ENCODE results near the gene DDX56. TPM values are rescaled to one million over a fixed set of nuclear protein-coding genes. Genes with fewer than 3 reads are reported as not detected.

Gene DDX56
- polyA plus RNA-seq, 3 donors = 32.2 to 69.3 (median 33.9) TPM

- peak overlapping the region in 6 of 7 donors; percentile 23 to 99 (median 62) for H3K27ac Mint-ChIP-seq
- peak overlapping the region in 1 of 3 experiments; percentile 88 for H3K4me3 ChIP-seq (replicated peaks in 1 of 3; ENCODE audit: low read depth in 2 of 3, low read length in 3 of 3)
- H2AFZ ChIP-seq (ENCODE audit: insufficient read depth, low read depth, low read length, poor library complexity, severe bottlenecking) = no peak overlapping the region
- peaks cover 2% of the 10 kb centered on the region for H4K20me1 ChIP-seq (ENCODE audit: insufficient read depth, low read length)
- peaks cover 28% of the 10 kb centered on the region for H3K4me1 Mint-ChIP-seq
- no peak overlapping the region for H3K4me3 Mint-ChIP-seq
- no peaks in the 10 kb centered on the region for H3K27me3 Mint-ChIP-seq (ENCODE audit: low read depth in 3 of 3)
- no peaks in the 10 kb centered on the region for H3K27me3 ChIP-seq (ENCODE audit: control insufficient read depth in 2 of 2, insufficient read depth in 2 of 2, low read length in 2 of 2)
- H3K9me3 ChIP-seq (replicated peaks in 1 of 2; ENCODE audit: control insufficient read depth in 1 of 2, insufficient read depth in 1 of 2, low read length in 2 of 2) = no peaks in the 10 kb centered on the region
- intact Hi-C loops (cut with micrococcal nuclease) = loop anchor here (10.0 kb wide), 2 partner anchors 540 to 740 kb away; partner anchors contain the start of gene TBRG4 (in 1 of the 2)
- peaks cover 54 to 63% of the 10 kb centered on the region in 2 donors for H3K36me3 ChIP-seq (replicated peaks in 1 of 2; ENCODE audit: control insufficient read depth in 1 of 2, insufficient read depth in 2 of 2, low read length in 2 of 2)
- DNase-seq = no peak
- H3K9ac ChIP-seq (ENCODE audit: insufficient read depth, low read length, poor library complexity, severe bottlenecking) = no peak overlapping the region
- H3K36me3 Mint-ChIP-seq = peaks cover 56 to 70% of the 10 kb centered on the region in 2 donors
- no peaks in the 10 kb centered on the region for H3K9me3 Mint-ChIP-seq
- H3K27ac ChIP-seq (ENCODE audit: low read depth in 1 of 2, low read length in 2 of 2) = peak overlapping the region in 1 of 2 donors; percentile 97
- peaks cover 53% of the 10 kb centered on the region for H3K79me2 ChIP-seq (ENCODE audit: insufficient read depth, low read length)
- peak overlapping the region; percentile 86 for H3K4me2 ChIP-seq (replicated peaks; ENCODE audit: extremely low read depth, low read length, poor library complexity, severe bottlenecking)
- peaks cover 20 to 23% of the 10 kb centered on the region in 2 donors for H3K4me1 ChIP-seq (ENCODE audit: control insufficient read depth in 1 of 2, insufficient read depth in 2 of 2, low read length in 2 of 2)
- no peak for TF ChIP-seq CTCF (IDR thresholded peaks at IDR 0.05)
These were observed 1.3 kb upstream of the DDX56 start for GRCh38 chr7:44575054-44575453.

GRCh38 chr7:44574287-44574872, 672 bp upstream of the DDX56 start:
- no peak for TF ChIP-seq CTCF (IDR thresholded peaks at IDR 0.05)
- Histone ChIP-seq H2AFZ (ENCODE audit: insufficient read depth, low read depth, low read length, poor library complexity, severe bottlenecking) (peak overlapping the region; percentile 97), H4K20me1 (ENCODE audit: insufficient read depth, low read length) (peaks cover 5% of the 10 kb centered on the region), H3K27me3 (ENCODE audit: control insufficient read depth in 2 of 2, insufficient read depth in 2 of 2, low read length in 2 of 2) (no peaks in the 10 kb centered on the region), H3K79me2 (ENCODE audit: insufficient read depth, low read length) (peaks cover 47% of the 10 kb centered on the region), H3K4me3 (replicated peaks in 1 of 3; ENCODE audit: low read depth in 2 of 3, low read length in 3 of 3) (peak overlapping the region; percentile 65 to 88 (median 80)), H3K4me2 (replicated peaks; ENCODE audit: extremely low read depth, low read length, poor library complexity, severe bottlenecking) (peak overlapping the region; percentile 86), H3K9ac (ENCODE audit: insufficient read depth, low read length, poor library complexity, severe bottlenecking) (peak overlapping the region; percentile 84), H3K9me3 (replicated peaks in 1 of 2; ENCODE audit: control insufficient read depth in 1 of 2, insufficient read depth in 1 of 2, low read length in 2 of 2) (no peaks in the 10 kb centered on the region), H3K4me1 (ENCODE audit: control insufficient read depth in 1 of 2, insufficient read depth in 2 of 2, low read length in 2 of 2) (peaks cover 20 to 23% of the 10 kb centered on the region in 2 donors), H3K27ac (ENCODE audit: low read depth in 1 of 2, low read length in 2 of 2) (peak overlapping the region; percentile 75 to 97), H3K36me3 (replicated peaks in 1 of 2; ENCODE audit: control insufficient read depth in 1 of 2, insufficient read depth in 2 of 2, low read length in 2 of 2) (peaks cover 54 to 63% of the 10 kb centered on the region in 2 donors)
- Mint-ChIP-seq H3K4me3 (peak overlapping the region; percentile 93 to 98), H3K36me3 (peaks cover 56 to 70% of the 10 kb centered on the region in 2 donors), H3K4me1 (peaks cover 26% of the 10 kb centered on the region), H3K27me3 (ENCODE audit: low read depth in 3 of 3) (no peaks in the 10 kb centered on the region), H3K27ac (peak overlapping the region; percentile 95 to 99 (median 97)), H3K9me3 (no peaks in the 10 kb centered on the region)
- intact Hi-C loops (cut with micrococcal nuclease) = loop anchor here (5.0 to 10.0 kb wide), 4 partner anchors 82 to 740 kb away; partner anchors contain the start of genes NUDCD3 (in 1 of the 2), TBRG4 (in 1 of the 2) and ZMIZ2 (in 1 of the 2)
- 28% methylated on average over 8 of the region's 18 CpGs for WGBS (ENCODE audit: insufficient coverage)
- no peak for DNase-seq

All from CD14-positive monocyte (primary cell).